Trophoblast cell (in vitro differentiated cells and primary cell): ENCODE measurements around the gene PPA2.

Experiments
- DNase-seq, 2 donors: peaks; one replicate each; pipeline ENCODE4 v3.0.0-alpha.2; 2016
- H2AFZ ChIP-seq: 2 replicates; pipeline ENCODE4 v1.6.1; 2013; ENCODE audit warnings: low read length, moderate library complexity, mild to moderate bottlenecking; ENCODE audit not compliant: insufficient read depth, poor library complexity
- H2AK5ac ChIP-seq: 2 replicates; pipeline ENCODE4 v1.6.1; 2013; ENCODE audit warnings: mild to moderate bottlenecking, low read length
- H2BK120ac ChIP-seq: 2 replicates; pipeline ENCODE4 v1.6.1; 2013; ENCODE audit warnings: low read length, mild to moderate bottlenecking, moderate library complexity; ENCODE audit not compliant: insufficient read depth, poor library complexity
- H2BK12ac ChIP-seq: 2 replicates; pipeline ENCODE4 v1.6.1; 2013; ENCODE audit warnings: mild to moderate bottlenecking, low read length, moderate library complexity
- H2BK5ac ChIP-seq: 2 replicates; pipeline ENCODE4 v1.6.1; 2013; ENCODE audit warnings: low read length, low read depth, moderate library complexity, mild to moderate bottlenecking; ENCODE audit not compliant: poor library complexity
- H3K14ac ChIP-seq: 2 replicates; pipeline ENCODE4 v1.6.1; 2013; ENCODE audit warnings: mild to moderate bottlenecking, low read length
- H3K18ac ChIP-seq: 2 replicates; pipeline ENCODE4 v1.6.1; 2013; ENCODE audit warnings: mild to moderate bottlenecking, low read length
- H3K23ac ChIP-seq: 2 replicates; pipeline ENCODE4 v1.6.1; 2013; ENCODE audit warnings: low read length
- H3K27ac ChIP-seq: 2 replicates; pipeline ENCODE4 v1.5.1; 2013; ENCODE audit warnings: low read depth, mild to moderate bottlenecking, inconsistent platforms, low read length, moderate library complexity
- H3K27me3 ChIP-seq: 2 replicates; pipeline ENCODE4 v1.6.1; 2013; ENCODE audit warnings: inconsistent platforms, mild to moderate bottlenecking, low read length, moderate library complexity; ENCODE audit not compliant: insufficient read depth
- H3K36me3 ChIP-seq, 2 experiments: 1 replicate in 1 of 2; 2 replicates in 1 of 2; pipeline ENCODE4 v1.6.1; 2013; ENCODE audit warnings: low read length in 2 of 2, mild to moderate bottlenecking in 2 of 2, moderate library complexity in 1 of 2; ENCODE audit not compliant: insufficient read depth in 2 of 2, control insufficient read depth in 1 of 2
- H3K4ac ChIP-seq: 2 replicates; pipeline ENCODE4 v1.6.1; 2013; ENCODE audit warnings: low read depth, mild to moderate bottlenecking, low read length, moderate library complexity
- H3K4me1 ChIP-seq, 2 experiments: 1 replicate in 1 of 2; 2 replicates in 1 of 2; pipeline ENCODE4 v1.6.1; 2013; ENCODE audit warnings: low read length in 2 of 2, mild to moderate bottlenecking in 2 of 2, moderate library complexity in 1 of 2; ENCODE audit not compliant: insufficient read depth in 2 of 2, control insufficient read depth in 1 of 2
- H3K4me2 ChIP-seq: 2 replicates; pipeline ENCODE4 v1.6.1; 2013; ENCODE audit warnings: inconsistent platforms, mild to moderate bottlenecking, low read length, moderate library complexity
- H3K4me3 ChIP-seq: 2 replicates; pipeline ENCODE4 v1.5.1; 2013; ENCODE audit warnings: mild to moderate bottlenecking, low read depth, low read length, inconsistent platforms
- H3K79me1 ChIP-seq: one replicate; pipeline ENCODE4 v1.6.1; 2013; ENCODE audit warnings: low read length
- H3K79me2 ChIP-seq: 2 replicates; pipeline ENCODE4 v1.6.1; 2013; ENCODE audit warnings: low read length, mild to moderate bottlenecking; ENCODE audit not compliant: control insufficient read depth, insufficient read depth, poor library complexity
- H3K9ac ChIP-seq: 2 replicates; pipeline ENCODE4 v1.6.1; 2013; ENCODE audit warnings: mild to moderate bottlenecking, low read length
- H3K9me3 ChIP-seq: 2 replicates; pipeline ENCODE4 v1.6.1; 2013; ENCODE audit warnings: low read depth, mild to moderate bottlenecking, control low read depth, inconsistent platforms, low read length; ENCODE audit not compliant: insufficient read depth
- H4K12ac ChIP-seq: 2 replicates; pipeline ENCODE4 v1.6.1; 2013; ENCODE audit warnings: low read depth, mild to moderate bottlenecking, low read length, moderate library complexity
- H4K8ac ChIP-seq: 2 replicates; pipeline ENCODE4 v1.6.1; 2013; ENCODE audit warnings: low read depth, mild to moderate bottlenecking, low read length, moderate library complexity
- H4K91ac ChIP-seq: one replicate; pipeline ENCODE4 v1.6.1; 2013; ENCODE audit warnings: low read depth, mild to moderate bottlenecking, low read length, moderate library complexity
- WGBS: extraction: QIAGEN DNeasy Blood & Tissue Kit; methylation state at CpG from one replicate; pipeline ENCODE4 v1.1.7; 2013; ENCODE audit warnings: missing lambda C conversion rate; ENCODE audit not compliant: insufficient read length, insufficient coverage; ENCODE audit errors: extremely low coverage; 5-methylcytosine and 5-hydroxymethylcytosine counted together

Gene PPA2

GRCh38 chr4:105440890-105441289 is 33.0 kb downstream of the PPA2 start:
- no peaks in the 10 kb centered on the region for H3K79me1 ChIP-seq
- H3K23ac ChIP-seq: no peak overlapping the region
- no peak overlapping the region for H4K8ac ChIP-seq
- H2AFZ ChIP-seq: no peak overlapping the region
- H3K9me3 ChIP-seq: no peaks in the 10 kb centered on the region
- H3K27ac ChIP-seq: no peak overlapping the region
- no peak overlapping the region for H3K9ac ChIP-seq
- no peak overlapping the region for H2BK5ac ChIP-seq
- no peaks in the 10 kb centered on the region for H3K4me1 ChIP-seq
- no peak overlapping the region for H2BK120ac ChIP-seq
- no peak overlapping the region for H3K4me2 ChIP-seq
- H3K27me3 ChIP-seq: no peaks in the 10 kb centered on the region
- DNase-seq: no peak
- H3K18ac ChIP-seq: no peak overlapping the region
- H3K4me3 ChIP-seq: no peak overlapping the region
- no peak overlapping the region for H4K12ac ChIP-seq
- no peak overlapping the region for H2AK5ac ChIP-seq
- no peak overlapping the region for H3K4ac ChIP-seq
- H3K14ac ChIP-seq: no peak overlapping the region
- no peaks in the 10 kb centered on the region for H3K79me2 ChIP-seq
- no peaks in the 10 kb centered on the region for H3K36me3 ChIP-seq
- no peak overlapping the region for H4K91ac ChIP-seq
- no peak overlapping the region for H2BK12ac ChIP-seq

- H4K8ac ChIP-seq: no peak overlapping the region
- H3K4me3 ChIP-seq: no peak overlapping the region
- H3K4me1 ChIP-seq: no peaks in the 10 kb centered on the region
- no CpG with 5 or more reads among the region's 6 CpGs for WGBS
- H3K36me3 ChIP-seq: no peaks in the 10 kb centered on the region
- no peak overlapping the region for H2BK12ac ChIP-seq
- H3K23ac ChIP-seq: no peak overlapping the region
- H3K14ac ChIP-seq: no peak overlapping the region
- no peaks in the 10 kb centered on the region for H3K79me2 ChIP-seq
- no peak overlapping the region for H3K9ac ChIP-seq
- DNase-seq: no peak
- H3K79me1 ChIP-seq: no peaks in the 10 kb centered on the region
- no peaks in the 10 kb centered on the region for H3K27me3 ChIP-seq
- no peak overlapping the region for H2BK120ac ChIP-seq
- H2AK5ac ChIP-seq: no peak overlapping the region
- no peak overlapping the region for H2BK5ac ChIP-seq
- H3K4ac ChIP-seq: no peak overlapping the region
- H4K91ac ChIP-seq: no peak overlapping the region
- H2AFZ ChIP-seq: no peak overlapping the region
- H3K27ac ChIP-seq: no peak overlapping the region
- H3K9me3 ChIP-seq: no peaks in the 10 kb centered on the region
- no peak overlapping the region for H3K18ac ChIP-seq
- no peak overlapping the region for H3K4me2 ChIP-seq
- H4K12ac ChIP-seq: no peak overlapping the region
Observed at GRCh38 chr4:105437637-105438036, 36.2 kb downstream of the PPA2 start.

- no peak overlapping the region for H2BK12ac ChIP-seq
- H2BK5ac ChIP-seq: no peak overlapping the region
- no peak overlapping the region for H3K14ac ChIP-seq
- DNase-seq: no peak
- no peaks in the 10 kb centered on the region for H3K4me1 ChIP-seq
- H3K79me2 ChIP-seq: no peaks in the 10 kb centered on the region
- no peak overlapping the region for H4K12ac ChIP-seq
- H3K4ac ChIP-seq: no peak overlapping the region
- no peak overlapping the region for H3K9ac ChIP-seq
- no peak overlapping the region for H2AFZ ChIP-seq
- no peaks in the 10 kb centered on the region for H3K79me1 ChIP-seq
- no peaks in the 10 kb centered on the region for H3K9me3 ChIP-seq
- H4K8ac ChIP-seq: no peak overlapping the region
- H2BK120ac ChIP-seq: no peak overlapping the region
- H3K4me3 ChIP-seq: no peak overlapping the region
- H4K91ac ChIP-seq: no peak overlapping the region
- H2AK5ac ChIP-seq: no peak overlapping the region
- H3K4me2 ChIP-seq: no peak overlapping the region
- no peaks in the 10 kb centered on the region for H3K36me3 ChIP-seq
- H3K27me3 ChIP-seq: no peaks in the 10 kb centered on the region
- no peak overlapping the region for H3K27ac ChIP-seq
- H3K18ac ChIP-seq: no peak overlapping the region
- H3K23ac ChIP-seq: no peak overlapping the region
Observed at GRCh38 chr4:105436414-105436813, 37.4 kb downstream of the PPA2 start.

- no peak overlapping the region for H4K12ac ChIP-seq
- H2BK5ac ChIP-seq: no peak overlapping the region
- no peak overlapping the region for H2BK12ac ChIP-seq
- no peak overlapping the region for H2BK120ac ChIP-seq
- H4K8ac ChIP-seq: no peak overlapping the region
- H3K36me3 ChIP-seq: no peaks in the 10 kb centered on the region
- no peak overlapping the region for H3K14ac ChIP-seq
- no peaks in the 10 kb centered on the region for H3K79me1 ChIP-seq
- H3K4me1 ChIP-seq: no peaks in the 10 kb centered on the region
- no peak for DNase-seq
- H3K23ac ChIP-seq: no peak overlapping the region
- H2AK5ac ChIP-seq: no peak overlapping the region
- no peaks in the 10 kb centered on the region for H3K27me3 ChIP-seq
- WGBS: no CpG with 5 or more reads among the region's 3 CpGs
- no peaks in the 10 kb centered on the region for H3K9me3 ChIP-seq
- H3K18ac ChIP-seq: no peak overlapping the region
- no peak overlapping the region for H3K4me3 ChIP-seq
- no peak overlapping the region for H4K91ac ChIP-seq
- H3K79me2 ChIP-seq: no peaks in the 10 kb centered on the region
- no peak overlapping the region for H3K27ac ChIP-seq
- no peak overlapping the region for H2AFZ ChIP-seq
- no peak overlapping the region for H3K4ac ChIP-seq
- H3K9ac ChIP-seq: no peak overlapping the region
- no peak overlapping the region for H3K4me2 ChIP-seq
Observed at GRCh38 chr4:105434940-105435339, 38.9 kb downstream of the PPA2 start.

GRCh38 chr4:105433421-105433820 is 40.4 kb downstream of the PPA2 start:
- Histone ChIP-seq H3K9ac (no peak overlapping the region), H3K36me3 (no peaks in the 10 kb centered on the region), H2BK120ac (no peak overlapping the region), H3K79me1 (no peaks in the 10 kb centered on the region), H3K27me3 (no peaks in the 10 kb centered on the region), H3K27ac (no peak overlapping the region), H2AFZ (no peak overlapping the region), H3K23ac (no peak overlapping the region), H2BK12ac (no peak overlapping the region), H3K18ac (no peak overlapping the region), H3K4ac (no peak overlapping the region), H4K12ac (no peak overlapping the region), H2AK5ac (no peak overlapping the region), H3K79me2 (no peaks in the 10 kb centered on the region), H2BK5ac (no peak overlapping the region), H3K9me3 (no peaks in the 10 kb centered on the region), H3K4me1 (no peaks in the 10 kb centered on the region), H3K14ac (no peak overlapping the region), H4K91ac (no peak overlapping the region), H3K4me2 (no peak overlapping the region), H4K8ac (no peak overlapping the region), H3K4me3 (no peak overlapping the region)
- no peak for DNase-seq
- WGBS: no CpG with 5 or more reads among the region's 3 CpGs
